TTC549 (cell line): Measurements from ENCODE around the gene RAB5A.
"Not testable (repeated sequence)": the region's sequence is repeated elsewhere in the genome, so short reads cannot be mapped to it uniquely, and the experiment has no call there.

Experiments
- FAIRE-seq: peaks from 2 replicates; lab custom pipeline; 2012; peaks lifted over from hg19 to GRCh38; lab: Jason Lieb, UNC

The RAB5A gene

GRCh38 chr3:19946832-19947548 lies at the start of gene RAB5A:
RAB5A (plus strand) TSS chr3:19947097; CDS start chr3:19950899, 3,802 bp downstream.
- peak; percentile 90 for FAIRE-seq

GRCh38 chr3:19898721-19899120 lies 48.2 kb upstream of the RAB5A start:
- no peak for FAIRE-seq

- no peak for FAIRE-seq
These were observed 47.6 kb upstream of the RAB5A start for GRCh38 chr3:19899264-19899663.

GRCh38 chr3:19899833-19900232 lies 47.1 kb upstream of the RAB5A start:
- not testable (repeated sequence) for FAIRE-seq

GRCh38 chr3:19901337-19901736 lies 45.6 kb upstream of the RAB5A start:
- no peak for FAIRE-seq

GRCh38 chr3:19901918-19902317 lies 45.0 kb upstream of the RAB5A start:
- no peak for FAIRE-seq

GRCh38 chr3:19903649-19904048 lies 43.2 kb upstream of the RAB5A start:
- FAIRE-seq, result no peak

- FAIRE-seq, result no peak
These were observed 39.4 kb upstream of the RAB5A start for GRCh38 chr3:19907523-19907922.

- FAIRE-seq, result no peak
These were observed 35.4 kb upstream of the RAB5A start for GRCh38 chr3:19911452-19911851.

GRCh38 chr3:19917167-19917566 lies 29.7 kb upstream of the RAB5A start:
- no peak for FAIRE-seq

- no peak for FAIRE-seq
These were observed 26.4 kb upstream of the RAB5A start for GRCh38 chr3:19920401-19921080.

- no peak for FAIRE-seq
These were observed 15.7 kb upstream of the RAB5A start for GRCh38 chr3:19931180-19931692.

- FAIRE-seq, result no peak
These were observed 15.1 kb upstream of the RAB5A start for GRCh38 chr3:19931767-19932188.

- FAIRE-seq, result no peak
These were observed 14.5 kb upstream of the RAB5A start for GRCh38 chr3:19932422-19932821.

- FAIRE-seq, result no peak
These were observed 12.8 kb upstream of the RAB5A start, which contains the start of gene EFHB for GRCh38 chr3:19934098-19934566. EFHB (minus strand) TSS chr3:19934217; CDS start chr3:19934018, 199 bp downstream.

- no peak for FAIRE-seq
These were observed 9.2 kb upstream of the RAB5A start for GRCh38 chr3:19937459-19938294.

GRCh38 chr3:19938295-19938627 lies 8.6 kb upstream of the RAB5A start:
- FAIRE-seq, result no peak

- no peak for FAIRE-seq
These were observed 6.3 kb upstream of the RAB5A start for GRCh38 chr3:19940643-19941042.

GRCh38 chr3:19945534-19945933 lies 1.4 kb upstream of the RAB5A start:
- no peak for FAIRE-seq

GRCh38 chr3:19945969-19946831 lies 697 bp upstream of the RAB5A start:
- no peak for FAIRE-seq

GRCh38 chr3:19947549-19948225 lies 790 bp downstream of the RAB5A start:
- FAIRE-seq, result no peak
